Memory B cell (primary cell): ENCODE data around the gene KLHL35.

Experiments used
- ATAC-seq: fragments of 150-1000 bp; cut with Tn5 transposase; 2 replicates; pipeline ENCODE4 v1.10.0; 2021; ENCODE audit warnings: low read depth, mild to moderate bottlenecking, moderate library complexity
- DNase-seq, 2 donors: peaks; one replicate each; pipeline ENCODE4 v3.0.0; 2022; ENCODE audit warnings: low spot score in 2 of 2
- H3K27ac Mint-ChIP-seq: one replicate; pipeline ENCODE4 v1.8.0; 2022; ENCODE audit warnings: mild to moderate bottlenecking, moderate library complexity, mixed read lengths
- H3K27me3 Mint-ChIP-seq: one replicate; pipeline ENCODE4 v1.8.0; 2022; ENCODE audit warnings: mixed read lengths
- H3K36me3 Mint-ChIP-seq: one replicate; pipeline ENCODE4 v1.8.0; 2022; ENCODE audit warnings: mild to moderate bottlenecking, mixed read lengths
- H3K4me1 Mint-ChIP-seq: one replicate; pipeline ENCODE4 v1.8.0; 2022; ENCODE audit warnings: mixed read lengths
- H3K4me3 Mint-ChIP-seq: one replicate; pipeline ENCODE4 v1.8.0; 2022; ENCODE audit warnings: mild to moderate bottlenecking, moderate library complexity, mixed read lengths
- H3K9me3 Mint-ChIP-seq: one replicate; pipeline ENCODE4 v1.8.0; 2022; ENCODE audit warnings: mixed read lengths

The KLHL35 gene

DNA sequence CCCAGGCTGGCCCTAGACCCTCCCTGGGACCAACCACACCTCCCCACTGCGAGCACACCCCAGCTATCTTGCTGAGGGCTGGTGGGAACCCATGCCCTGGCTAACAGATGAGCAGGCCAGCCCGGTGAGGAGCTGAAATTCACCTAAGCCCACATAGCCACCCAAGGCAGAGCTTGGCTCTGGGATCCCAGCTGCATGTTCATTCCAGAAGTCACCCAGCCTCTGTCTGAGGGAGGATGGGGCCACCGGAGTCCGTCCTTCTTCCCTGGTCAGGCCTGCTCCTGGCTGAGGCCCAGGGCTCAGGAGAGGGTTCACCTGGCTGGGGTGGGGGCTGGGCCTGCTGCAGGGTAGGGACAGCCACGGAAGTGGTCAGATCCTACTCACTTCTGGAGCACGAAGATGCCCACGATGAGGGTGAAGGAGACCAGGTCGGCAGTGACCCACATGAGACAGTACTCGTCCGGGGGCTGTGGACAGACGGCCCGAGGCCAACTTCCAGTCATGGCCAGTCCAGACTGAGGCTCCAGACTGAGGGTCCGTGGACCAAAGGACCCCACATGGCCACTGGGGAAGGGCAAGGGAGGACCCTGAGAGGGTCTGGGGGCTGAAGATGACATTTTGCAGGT lies 6.6 kb upstream of the KLHL35 start:
- no peak overlapping the region for H3K4me3 Mint-ChIP-seq
- DNase-seq: no peak
- H3K36me3 Mint-ChIP-seq: peaks cover 34% of the 10 kb centered on the region
- ATAC-seq: no peak
- peaks cover 2% of the 10 kb centered on the region for H3K4me1 Mint-ChIP-seq
- no peak overlapping the region for H3K27ac Mint-ChIP-seq
- H3K9me3 Mint-ChIP-seq: no peaks in the 10 kb centered on the region
- peaks cover 3% of the 10 kb centered on the region for H3K27me3 Mint-ChIP-seq

DNA sequence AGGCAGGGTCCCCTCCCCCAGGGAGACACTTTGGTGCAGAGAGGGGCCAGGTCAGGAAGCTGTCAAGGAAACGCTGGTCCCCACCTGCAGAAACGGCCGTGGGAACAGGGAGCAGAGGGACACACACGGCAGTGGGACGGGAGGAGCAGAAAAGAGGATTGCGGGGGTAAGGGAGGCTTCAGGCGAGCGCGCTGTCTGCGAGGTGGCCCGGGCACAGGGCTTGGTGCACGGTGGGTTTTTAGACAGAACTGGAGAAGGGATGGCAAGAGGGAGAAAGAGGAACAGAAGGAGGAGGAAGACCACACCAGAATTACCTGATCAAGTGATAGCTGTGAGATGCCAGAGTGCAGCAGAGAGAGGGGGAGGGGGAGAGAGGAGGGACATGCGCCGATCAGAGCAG lies 6.0 kb upstream of the KLHL35 start:
- Mint-ChIP-seq H3K4me3 (no peak overlapping the region), H3K36me3 (peaks cover 33% of the 10 kb centered on the region), H3K27ac (no peak overlapping the region), H3K4me1 (peaks cover 2% of the 10 kb centered on the region), H3K27me3 (peaks cover 3% of the 10 kb centered on the region), H3K9me3 (no peaks in the 10 kb centered on the region)
- no peak for ATAC-seq
- DNase-seq: no peak

DNA sequence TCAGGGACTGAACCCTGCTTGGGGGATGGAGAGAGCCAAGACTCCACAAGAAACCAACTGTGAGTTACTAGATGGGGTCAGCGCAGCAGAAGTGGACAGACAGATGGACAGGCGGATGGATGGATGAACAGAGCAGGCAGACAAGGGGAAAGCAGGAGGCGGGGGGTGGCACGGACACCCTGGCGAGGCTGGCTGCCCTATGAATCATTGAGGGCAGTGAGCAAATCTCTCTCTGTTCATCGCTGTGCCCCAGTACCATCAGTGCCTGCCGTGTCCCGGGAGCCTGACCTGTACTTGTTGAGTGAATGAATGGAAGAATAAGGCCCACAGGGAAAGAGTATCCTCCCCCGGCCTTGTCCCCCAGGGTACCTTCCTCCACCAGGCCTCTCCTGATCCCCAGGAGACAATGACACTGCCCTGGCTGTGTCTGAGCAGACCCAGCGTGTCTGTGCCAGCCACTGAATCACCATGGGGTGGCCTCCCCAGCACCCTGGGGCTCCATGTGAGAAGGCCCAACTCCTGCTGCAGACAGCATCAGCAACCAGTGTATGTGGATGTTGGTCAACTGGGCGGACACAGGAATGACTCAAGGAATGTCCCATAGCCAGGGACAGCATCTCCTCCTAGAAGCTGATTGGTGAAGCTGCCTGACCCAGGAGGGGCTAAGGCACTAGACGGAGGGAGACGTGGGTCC lies 5.1 kb upstream of the KLHL35 start:
- H3K27me3 Mint-ChIP-seq: peaks cover 7% of the 10 kb centered on the region
- DNase-seq (no peak), ATAC-seq (no peak)
- H3K4me1 Mint-ChIP-seq: peaks cover 4% of the 10 kb centered on the region
- H3K9me3 Mint-ChIP-seq: no peaks in the 10 kb centered on the region
- no peak overlapping the region for H3K27ac Mint-ChIP-seq
- peaks cover 33% of the 10 kb centered on the region for H3K36me3 Mint-ChIP-seq
- H3K4me3 Mint-ChIP-seq: no peak overlapping the region

DNA sequence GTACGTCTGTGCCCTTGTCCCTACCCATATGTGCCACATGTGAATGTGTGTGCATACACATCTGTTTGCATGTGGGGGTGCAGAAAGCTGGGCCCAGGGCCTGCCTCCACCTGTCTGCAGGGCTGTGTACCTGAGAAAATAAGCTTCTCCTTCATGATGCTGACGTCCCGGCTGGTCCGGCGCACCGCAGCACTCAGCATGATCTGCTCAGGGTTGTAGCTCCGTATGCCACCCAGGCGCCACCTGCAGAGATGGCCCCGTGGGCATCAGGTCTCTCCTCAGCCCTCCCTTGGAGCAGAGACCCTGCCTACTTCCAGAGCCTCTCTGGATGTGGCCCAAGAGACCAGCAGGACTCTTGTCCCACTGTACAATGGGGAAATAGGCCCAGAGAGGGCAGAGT lies 3.8 kb upstream of the KLHL35 start:
- Mint-ChIP-seq H3K4me3 (no peak overlapping the region), H3K36me3 (peaks cover 33% of the 10 kb centered on the region), H3K4me1 (peaks cover 4% of the 10 kb centered on the region), H3K27me3 (peaks cover 14% of the 10 kb centered on the region), H3K9me3 (no peaks in the 10 kb centered on the region), H3K27ac (no peak overlapping the region)
- ATAC-seq: no peak
- DNase-seq: no peak

DNA sequence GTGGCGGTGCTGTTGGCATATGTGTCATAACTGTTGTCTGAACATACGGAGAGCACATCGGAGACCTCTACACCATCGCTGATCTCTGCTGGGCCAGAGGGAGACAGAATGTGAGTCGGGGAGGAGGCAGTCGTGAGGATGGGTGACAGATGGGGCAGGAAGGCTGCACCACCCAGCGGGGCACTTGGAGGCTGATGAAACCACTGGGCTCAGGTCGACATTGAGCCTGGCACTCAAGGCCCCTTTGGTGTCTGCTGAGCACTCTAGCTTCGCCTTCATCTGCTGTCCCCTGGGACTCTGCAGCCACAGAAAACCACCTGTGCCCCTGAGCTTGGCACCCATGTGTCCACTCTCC lies 2.5 kb upstream of the KLHL35 start:
- H3K9me3 Mint-ChIP-seq: no peaks in the 10 kb centered on the region

DNA sequence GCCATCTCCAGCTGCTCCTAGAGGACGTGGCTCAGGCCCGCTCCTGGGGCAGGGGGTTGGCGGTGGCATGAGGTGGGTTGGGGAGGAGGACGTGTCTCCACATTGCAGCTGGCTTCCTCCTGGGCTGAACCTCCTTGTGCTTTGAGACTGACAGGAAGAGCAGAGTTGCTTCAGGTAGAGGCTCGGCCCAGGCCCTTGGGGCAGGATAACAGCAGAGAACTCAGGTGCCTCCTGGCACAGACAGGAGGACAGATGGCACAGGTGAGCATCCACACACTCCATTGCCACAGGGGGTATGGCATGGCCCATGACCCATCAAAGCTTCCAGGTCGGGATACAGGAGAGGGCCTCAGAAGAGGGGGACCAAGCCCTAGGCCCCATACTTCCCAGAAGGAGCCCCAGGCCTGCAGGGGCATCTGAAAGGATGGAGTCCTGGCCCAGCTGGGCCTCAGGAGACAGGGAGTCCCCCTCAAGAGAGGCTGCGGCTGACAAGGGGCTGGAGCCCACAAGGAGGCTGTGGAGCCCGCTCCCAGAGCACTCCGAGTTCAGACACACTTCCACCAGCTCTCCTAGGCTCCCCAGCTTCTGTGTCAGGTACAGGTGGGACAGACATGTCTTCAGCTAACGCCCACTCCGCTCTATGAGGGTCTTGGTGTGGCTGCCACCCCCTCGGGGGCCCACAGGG lies 2.0 kb upstream of the KLHL35 start:
- no peak overlapping the region for H3K27ac Mint-ChIP-seq
- peaks cover 21% of the 10 kb centered on the region for H3K27me3 Mint-ChIP-seq
- H3K9me3 Mint-ChIP-seq: no peaks in the 10 kb centered on the region
- no peak overlapping the region for H3K4me3 Mint-ChIP-seq
- H3K36me3 Mint-ChIP-seq: peaks cover 26% of the 10 kb centered on the region
- peaks cover 12% of the 10 kb centered on the region for H3K4me1 Mint-ChIP-seq
- no peak for DNase-seq
- ATAC-seq: no peak

More for the DNA sequence above, 2.5 kb upstream of the KLHL35 start:
- Mint-ChIP-seq H3K4me3 (no peak overlapping the region), H3K27me3 (peaks cover 20% of the 10 kb centered on the region), H3K36me3 (peaks cover 28% of the 10 kb centered on the region), H3K27ac (no peak overlapping the region), H3K4me1 (peaks cover 11% of the 10 kb centered on the region)
- DNase-seq (no peak), ATAC-seq (no peak)

DNA sequence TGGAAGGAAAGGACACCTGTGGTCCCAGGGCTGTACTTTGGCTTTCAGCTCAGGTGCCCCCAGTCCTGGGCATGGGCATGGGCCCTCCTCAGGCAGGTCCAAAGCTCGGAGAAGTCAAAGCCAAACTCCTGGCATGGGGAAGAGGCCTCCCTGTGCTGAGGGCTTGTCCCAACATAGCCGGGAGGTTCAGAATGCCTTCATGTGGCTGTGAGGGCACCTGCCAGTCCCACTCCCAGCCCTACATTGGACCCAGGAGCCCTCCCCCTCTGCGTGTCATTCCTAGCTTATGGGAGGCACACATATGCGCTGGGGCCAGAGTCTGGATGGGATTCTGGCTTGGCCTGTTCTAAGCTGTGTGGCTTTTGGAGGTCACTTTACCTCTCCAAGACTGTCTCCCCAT lies 1.0 kb upstream of the KLHL35 start:
- no peak for DNase-seq
- H3K4me3 Mint-ChIP-seq: no peak overlapping the region
- peaks cover 16% of the 10 kb centered on the region for H3K4me1 Mint-ChIP-seq
- H3K27me3 Mint-ChIP-seq: peaks cover 24% of the 10 kb centered on the region
- no peak overlapping the region for H3K27ac Mint-ChIP-seq
- peaks cover 24% of the 10 kb centered on the region for H3K36me3 Mint-ChIP-seq
- no peak for ATAC-seq
- no peaks in the 10 kb centered on the region for H3K9me3 Mint-ChIP-seq

DNA sequence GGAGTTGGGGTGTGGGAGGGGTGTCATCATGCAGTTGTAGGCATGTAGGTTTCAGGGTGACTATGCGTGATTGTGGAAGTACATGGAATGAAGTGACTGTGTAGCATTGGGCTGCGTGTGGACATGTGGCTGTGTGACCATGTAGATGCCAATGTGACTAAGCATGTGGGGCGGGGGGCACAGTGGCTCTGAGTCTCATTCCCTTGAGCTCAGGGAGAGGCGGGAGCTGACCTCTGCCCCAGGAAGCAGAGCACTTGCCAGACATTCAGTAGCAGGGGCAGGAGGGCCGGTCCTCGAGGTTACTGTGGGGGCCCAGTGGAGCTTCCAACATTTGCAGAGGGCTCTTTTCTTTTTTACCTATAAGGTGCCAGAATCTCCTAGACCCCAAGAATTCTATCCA lies 440 bp upstream of the KLHL35 start:
- no peaks in the 10 kb centered on the region for H3K9me3 Mint-ChIP-seq
- H3K27ac Mint-ChIP-seq: no peak overlapping the region
- no peak overlapping the region for H3K4me3 Mint-ChIP-seq
- no peak for ATAC-seq
- peaks cover 17% of the 10 kb centered on the region for H3K36me3 Mint-ChIP-seq
- peaks cover 16% of the 10 kb centered on the region for H3K4me1 Mint-ChIP-seq
- peaks cover 26% of the 10 kb centered on the region for H3K27me3 Mint-ChIP-seq
- no peak for DNase-seq

DNA sequence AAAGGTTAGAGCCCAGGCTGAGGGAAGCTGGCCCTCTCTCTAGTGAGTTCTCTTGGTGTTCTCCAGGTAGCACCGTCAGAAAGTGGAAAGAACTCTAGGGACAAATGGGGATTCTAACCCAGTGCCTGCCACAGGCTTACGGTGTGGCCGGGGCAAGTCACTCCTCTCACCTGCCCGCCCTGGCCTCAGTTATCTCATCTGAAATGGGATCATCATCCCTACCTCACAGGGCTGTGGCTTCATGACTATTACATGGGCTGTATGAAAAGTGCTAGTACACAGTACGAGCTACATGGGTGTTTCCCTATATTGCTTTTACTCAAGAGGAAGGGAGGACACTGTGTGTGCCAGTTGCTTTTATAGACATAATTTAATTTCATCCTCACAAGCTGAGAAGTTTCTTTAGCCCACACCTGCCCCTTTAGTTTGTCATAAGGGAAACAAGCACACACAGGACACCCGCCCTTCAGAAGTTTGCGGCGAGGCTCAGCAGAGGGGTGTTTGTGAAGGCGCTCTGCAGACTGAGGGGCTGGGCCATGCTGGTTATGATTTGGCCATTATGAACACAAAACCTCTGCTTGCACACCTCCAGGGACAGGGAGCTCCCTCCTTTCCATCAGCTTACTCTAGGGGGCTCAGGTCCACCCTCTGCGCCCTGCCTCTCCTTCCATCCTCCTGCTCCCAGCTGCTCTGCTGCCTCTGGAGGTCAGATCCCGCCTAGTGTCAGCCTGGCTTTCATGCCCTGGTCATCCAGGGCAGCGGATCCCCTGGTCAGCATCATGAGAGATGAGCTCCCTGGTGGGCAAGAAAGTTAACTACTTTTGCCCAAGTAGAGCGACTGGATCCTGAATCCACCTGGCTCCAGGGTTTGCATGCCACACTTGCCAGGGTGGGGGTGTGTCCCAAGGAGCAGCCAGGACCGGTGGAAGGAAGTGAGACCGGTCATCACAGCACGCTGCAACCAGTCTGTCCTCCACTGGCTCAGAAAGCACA lies 1.2 kb downstream of the KLHL35 start:
- H3K9me3 Mint-ChIP-seq: no peaks in the 10 kb centered on the region
- H3K27me3 Mint-ChIP-seq: peaks cover 32% of the 10 kb centered on the region
- no peak for DNase-seq
- no peak for ATAC-seq
- H3K4me3 Mint-ChIP-seq: peak overlapping the region; percentile 55
- H3K27ac Mint-ChIP-seq: no peak overlapping the region
- H3K36me3 Mint-ChIP-seq: peaks cover 12% of the 10 kb centered on the region
- H3K4me1 Mint-ChIP-seq: peaks cover 20% of the 10 kb centered on the region

DNA sequence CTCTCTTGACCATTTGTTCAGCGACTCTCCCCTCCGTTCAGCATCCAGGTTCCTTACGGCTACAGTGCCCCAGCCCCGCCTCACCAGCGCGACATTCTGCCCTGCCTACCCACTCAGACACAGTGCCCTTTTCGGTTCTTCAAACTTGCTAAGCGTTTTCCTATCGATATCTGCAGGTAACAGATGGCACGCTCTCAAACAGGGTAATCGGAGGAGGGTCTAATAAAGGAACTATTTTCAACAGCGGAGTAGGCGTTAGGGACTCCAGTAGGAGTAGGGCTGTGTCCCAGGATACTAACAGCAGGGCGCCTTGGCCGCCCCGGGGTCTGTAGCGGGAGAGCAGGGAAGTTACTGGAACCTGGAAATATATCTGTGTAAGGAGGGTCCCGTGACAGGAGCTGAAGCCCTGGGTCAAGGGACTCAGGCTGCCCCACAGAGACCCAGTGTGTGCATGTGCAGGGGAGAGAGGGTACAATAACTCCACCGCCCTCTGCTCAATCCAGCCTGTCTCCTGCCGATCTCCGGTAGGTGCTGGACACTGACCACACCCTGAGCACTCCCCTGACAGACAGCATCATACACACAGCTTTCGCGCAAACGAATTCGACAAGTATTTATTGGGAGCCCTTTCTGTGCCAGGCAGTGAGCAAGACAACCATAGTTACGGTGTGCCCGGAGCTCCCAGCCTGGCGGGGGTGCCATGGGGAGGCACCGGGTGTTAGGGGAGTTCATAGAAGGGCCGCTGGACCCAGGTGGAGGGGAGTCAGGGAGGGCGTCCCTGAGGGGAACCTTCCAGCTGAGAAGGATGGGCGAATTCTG lies 2.1 kb downstream of the KLHL35 start:
- no peaks in the 10 kb centered on the region for H3K9me3 Mint-ChIP-seq
- no peak for DNase-seq
- H3K27ac Mint-ChIP-seq: peak overlapping the region; percentile 51
- H3K4me3 Mint-ChIP-seq: peak overlapping the region; percentile 97
- ATAC-seq: peak; percentile 23
- H3K4me1 Mint-ChIP-seq: peaks cover 20% of the 10 kb centered on the region
- peaks cover 32% of the 10 kb centered on the region for H3K27me3 Mint-ChIP-seq
- H3K36me3 Mint-ChIP-seq: peaks cover 8% of the 10 kb centered on the region

DNA sequence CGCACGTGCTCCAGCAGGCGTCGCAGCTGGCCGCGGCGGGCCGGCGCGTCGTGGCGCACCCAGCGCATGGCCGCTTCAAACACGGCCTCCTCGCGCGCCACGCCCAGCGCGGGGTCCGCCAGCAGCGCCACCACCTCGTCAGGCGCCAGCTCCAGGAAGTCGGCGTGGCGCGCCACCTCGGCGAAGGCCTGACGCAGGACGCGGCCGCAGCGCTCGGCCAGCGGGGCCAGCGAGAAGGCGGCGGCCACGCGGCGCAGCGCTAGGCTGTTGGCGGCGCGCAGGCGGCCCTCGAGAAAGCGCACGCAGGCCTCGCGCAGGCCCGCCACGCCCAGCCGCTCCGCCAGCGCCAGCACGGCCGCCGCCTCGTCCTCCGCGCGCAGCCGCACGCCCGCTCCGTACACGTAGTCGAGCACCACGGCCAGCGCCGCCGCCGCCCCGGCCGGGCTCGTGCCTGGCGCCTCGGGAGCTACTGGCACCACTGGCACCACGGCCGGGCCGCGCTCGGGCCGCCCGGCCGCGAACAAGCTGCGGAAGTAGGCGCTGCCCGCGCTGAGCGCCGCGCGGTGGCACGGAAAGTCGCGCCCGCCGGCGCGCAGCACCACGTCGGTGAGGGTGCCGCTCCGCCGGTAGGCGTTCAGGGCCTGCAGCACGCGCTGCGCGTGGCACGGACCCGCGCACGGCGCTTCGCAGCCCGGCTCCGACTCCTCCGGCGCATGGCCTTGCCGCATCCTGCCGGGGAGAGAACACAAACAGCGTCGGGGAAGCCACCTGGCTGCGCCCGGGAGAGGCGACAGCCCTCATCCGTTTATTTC lies 2.9 kb downstream of the KLHL35 start:
- ATAC-seq (peak; percentile 67), DNase-seq (peak; percentile 40 to 60)
- Mint-ChIP-seq H3K27ac (peak overlapping the region; percentile 51), H3K4me1 (peaks cover 20% of the 10 kb centered on the region), H3K4me3 (peak overlapping the region; percentile 97), H3K36me3 (peaks cover 8% of the 10 kb centered on the region), H3K27me3 (peaks cover 32% of the 10 kb centered on the region), H3K9me3 (no peaks in the 10 kb centered on the region)

DNA sequence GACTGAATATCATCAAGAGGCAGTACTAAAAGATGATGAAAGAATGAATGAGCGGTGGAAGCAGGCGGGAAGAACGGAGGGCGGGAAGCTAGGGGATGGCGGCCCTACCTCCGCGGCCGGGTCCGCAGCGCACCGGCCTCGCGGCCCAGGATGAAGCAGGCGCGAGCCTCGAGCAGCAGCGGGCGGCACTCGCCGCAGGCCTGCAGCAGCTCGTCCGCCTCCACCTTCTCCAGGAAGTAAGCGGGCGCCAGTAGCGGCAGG lies 3.4 kb downstream of the KLHL35 start:
- ATAC-seq: no peak
- peak overlapping the region; percentile 19 for H3K27ac Mint-ChIP-seq
- no peaks in the 10 kb centered on the region for H3K9me3 Mint-ChIP-seq
- H3K27me3 Mint-ChIP-seq: peaks cover 32% of the 10 kb centered on the region
- H3K36me3 Mint-ChIP-seq: peaks cover 4% of the 10 kb centered on the region
- H3K4me3 Mint-ChIP-seq: peak overlapping the region; percentile 79
- H3K4me1 Mint-ChIP-seq: peaks cover 20% of the 10 kb centered on the region
- DNase-seq: no peak
